Urinary bladder (tissue), 4 donors: ENCODE measurements around the gene GAN. TPM values are rescaled to one million over a fixed set of nuclear protein-coding genes. Genes with fewer than 3 reads are reported as not detected.

ENCODE experiments used
- DNase-seq: peaks from one replicate; pipeline ENCODE4 v3.0.0-alpha.2; 2015; ENCODE audit errors: extremely low spot score
- H3K27ac ChIP-seq: one replicate; pipeline ENCODE4 v1.5.1; 2013; ENCODE audit warnings: low read depth, mild to moderate bottlenecking, moderate library complexity
- H3K36me3 ChIP-seq: one replicate; pipeline ENCODE4 v1.6.1; 2013; ENCODE audit warnings: mild to moderate bottlenecking, moderate library complexity; ENCODE audit not compliant: insufficient read depth
- H3K4me1 ChIP-seq: one replicate; pipeline ENCODE4 v1.6.1; 2013; ENCODE audit warnings: mild to moderate bottlenecking, moderate library complexity; ENCODE audit not compliant: insufficient read depth
- H3K4me3 ChIP-seq: one replicate; pipeline ENCODE4 v1.5.1; 2013; ENCODE audit warnings: low read depth, low read length
- WGBS: extraction: QIAGEN DNeasy Blood & Tissue Kit; methylation state at CpG from one replicate; pipeline ENCODE4 v1.1.7; 2013; 5-methylcytosine and 5-hydroxymethylcytosine counted together
- polyA plus RNA-seq: library from polyadenylated mRNA; stranded (reverse); fragments of 200-250 nt; gene quantifications from one replicate; pipeline ENCODE4 v1.2.3, GENCODE V29; 2013
- total RNA-seq: library from RNA; depleted of rRNA; stranded (reverse); fragments of >200 nt; gene quantifications from one replicate; pipeline ENCODE4 v1.2.3, GENCODE V29; 2014
- donor health status: healthy with polysubstance abuse.
- donor health status: healthy.

Gene GAN, protein sequence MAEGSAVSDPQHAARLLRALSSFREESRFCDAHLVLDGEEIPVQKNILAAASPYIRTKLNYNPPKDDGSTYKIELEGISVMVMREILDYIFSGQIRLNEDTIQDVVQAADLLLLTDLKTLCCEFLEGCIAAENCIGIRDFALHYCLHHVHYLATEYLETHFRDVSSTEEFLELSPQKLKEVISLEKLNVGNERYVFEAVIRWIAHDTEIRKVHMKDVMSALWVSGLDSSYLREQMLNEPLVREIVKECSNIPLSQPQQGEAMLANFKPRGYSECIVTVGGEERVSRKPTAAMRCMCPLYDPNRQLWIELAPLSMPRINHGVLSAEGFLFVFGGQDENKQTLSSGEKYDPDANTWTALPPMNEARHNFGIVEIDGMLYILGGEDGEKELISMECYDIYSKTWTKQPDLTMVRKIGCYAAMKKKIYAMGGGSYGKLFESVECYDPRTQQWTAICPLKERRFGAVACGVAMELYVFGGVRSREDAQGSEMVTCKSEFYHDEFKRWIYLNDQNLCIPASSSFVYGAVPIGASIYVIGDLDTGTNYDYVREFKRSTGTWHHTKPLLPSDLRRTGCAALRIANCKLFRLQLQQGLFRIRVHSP
- total RNA-seq (13.2 TPM), polyA plus RNA-seq (1.1 TPM)

DNA sequence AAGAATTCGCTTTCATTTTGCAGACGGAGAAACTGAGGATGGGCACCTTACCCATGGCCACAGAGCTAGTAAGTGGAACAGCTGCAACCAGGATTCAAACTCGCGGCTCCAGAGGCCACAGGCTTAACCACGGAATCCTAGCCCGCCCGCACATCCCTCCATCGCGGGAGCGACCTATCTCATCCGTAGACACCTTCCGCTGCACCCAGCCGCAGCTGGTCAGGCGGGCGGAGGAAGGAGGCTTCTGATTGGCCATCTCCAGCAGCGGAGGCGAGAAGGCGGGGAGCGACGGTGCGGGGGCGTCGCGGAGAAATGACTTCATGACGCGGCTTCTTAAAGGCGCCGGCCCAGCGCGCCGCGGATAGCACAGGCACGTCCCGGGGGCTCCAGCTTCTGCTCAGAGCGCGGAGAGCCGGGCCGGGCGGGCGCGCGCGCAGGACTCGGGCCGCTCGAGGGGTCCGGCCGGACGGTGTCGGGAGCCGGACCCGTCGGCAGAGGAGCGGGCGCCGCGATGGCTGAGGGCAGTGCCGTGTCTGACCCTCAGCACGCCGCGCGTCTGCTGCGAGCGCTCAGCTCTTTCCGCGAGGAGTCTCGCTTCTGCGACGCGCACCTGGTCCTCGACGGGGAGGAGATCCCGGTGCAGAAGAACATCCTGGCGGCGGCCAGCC is at the start of gene GAN:
GAN (plus strand) TSS at position 360 of the 668 bp plus-strand sequence; CDS start at position 512, 152 bp downstream.
- peak within 1 kb of the TSS; percentile 97 for H3K4me3 ChIP-seq
- peaks cover 1% of the 10 kb centered on the region for H3K4me1 ChIP-seq
- peak within 1 kb of the TSS; percentile 95 for H3K27ac ChIP-seq
- no peaks in the 10 kb centered on the region for H3K36me3 ChIP-seq
- peak; percentile 89 for DNase-seq
- WGBS, result under 1% methylated on average over 75 of the region's 75 CpGs

DNA sequence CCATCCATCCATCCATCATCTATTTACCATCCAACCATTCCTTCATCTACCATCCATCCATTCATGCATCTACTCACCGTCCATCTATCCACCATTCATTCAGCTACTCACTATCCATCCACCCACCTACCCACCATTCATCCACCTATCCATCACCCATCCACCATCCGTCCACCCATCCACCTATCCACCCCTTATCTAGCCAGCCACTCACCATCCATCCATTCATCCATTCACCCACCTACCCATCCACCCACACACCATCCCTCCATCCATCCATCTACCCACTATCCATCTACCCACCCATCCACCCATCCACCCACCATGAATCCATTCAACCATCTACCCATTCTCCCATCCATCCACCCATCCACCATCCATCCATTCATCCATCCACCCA is 49.7 kb upstream of the GAN start:
- H3K36me3 ChIP-seq, result no peaks in the 10 kb centered on the region
- H3K4me3 ChIP-seq, result no peak overlapping the region
- no peak overlapping the region for H3K27ac ChIP-seq
- no peak for DNase-seq
- WGBS, result 98% methylated on average over 2 of the region's 2 CpGs
- no peaks in the 10 kb centered on the region for H3K4me1 ChIP-seq

GRCh38 chr16:81265658-81266451 is 48.9 kb upstream of the GAN start:
- Histone ChIP-seq H3K36me3 (no peaks in the 10 kb centered on the region), H3K4me3 (no peak overlapping the region), H3K4me1 (no peaks in the 10 kb centered on the region), H3K27ac (no peak overlapping the region)
- 48% methylated on average over 5 of the region's 5 CpGs for WGBS
- DNase-seq, result no peak

DNA sequence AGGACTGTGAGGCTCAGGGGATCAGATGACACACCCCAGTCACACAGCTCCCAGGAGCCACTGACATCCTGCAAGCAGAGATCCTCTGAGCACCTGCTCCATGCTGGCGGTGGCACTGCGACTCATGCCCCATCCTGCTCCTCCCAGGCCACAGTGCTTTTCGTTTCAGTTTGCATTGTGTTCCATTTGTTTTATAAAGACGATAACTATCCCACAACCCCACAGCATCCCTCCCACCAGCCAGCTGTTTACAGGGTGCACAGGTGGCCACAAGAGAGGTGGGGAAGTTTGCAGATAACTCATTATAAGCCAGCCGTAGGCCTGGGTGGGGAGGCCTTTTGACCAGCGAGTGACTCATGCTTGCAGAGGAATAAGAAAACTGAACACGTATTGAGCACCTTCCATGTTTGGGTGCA is 48.1 kb upstream of the GAN start:
- WGBS, result 66% methylated on average over 7 of the region's 7 CpGs
- H3K27ac ChIP-seq, result no peak overlapping the region

GRCh38 chr16:81268509-81268908 is 46.3 kb upstream of the GAN start:
- Histone ChIP-seq H3K4me3 (no peak overlapping the region), H3K27ac (no peak overlapping the region), H3K4me1 (no peaks in the 10 kb centered on the region), H3K36me3 (no peaks in the 10 kb centered on the region)
- DNase-seq, result no peak
- 95% methylated on average over 5 of the region's 5 CpGs for WGBS

More for the DNA sequence above, 48.1 kb upstream of the GAN start:
- DNase-seq, result no peak
- Histone ChIP-seq H3K4me3 (no peak overlapping the region), H3K4me1 (no peaks in the 10 kb centered on the region), H3K36me3 (no peaks in the 10 kb centered on the region)

- peaks cover 2% of the 10 kb centered on the region for H3K4me1 ChIP-seq
- H3K4me3 ChIP-seq, result no peak overlapping the region
- no peaks in the 10 kb centered on the region for H3K36me3 ChIP-seq
- 36% methylated on average over 10 of the region's 10 CpGs for WGBS
- DNase-seq, result no peak
- no peak overlapping the region for H3K27ac ChIP-seq
These were observed 41.4 kb upstream of the GAN start for GRCh38 chr16:81273223-81273950.

GRCh38 chr16:81275064-81275532 is 39.7 kb upstream of the GAN start:
- H3K4me3 ChIP-seq, result no peak overlapping the region
- H3K36me3 ChIP-seq, result no peaks in the 10 kb centered on the region
- H3K27ac ChIP-seq, result no peak overlapping the region
- no peak for DNase-seq
- peaks cover 2% of the 10 kb centered on the region for H3K4me1 ChIP-seq
- 79% methylated on average over 9 of the region's 9 CpGs for WGBS

DNA sequence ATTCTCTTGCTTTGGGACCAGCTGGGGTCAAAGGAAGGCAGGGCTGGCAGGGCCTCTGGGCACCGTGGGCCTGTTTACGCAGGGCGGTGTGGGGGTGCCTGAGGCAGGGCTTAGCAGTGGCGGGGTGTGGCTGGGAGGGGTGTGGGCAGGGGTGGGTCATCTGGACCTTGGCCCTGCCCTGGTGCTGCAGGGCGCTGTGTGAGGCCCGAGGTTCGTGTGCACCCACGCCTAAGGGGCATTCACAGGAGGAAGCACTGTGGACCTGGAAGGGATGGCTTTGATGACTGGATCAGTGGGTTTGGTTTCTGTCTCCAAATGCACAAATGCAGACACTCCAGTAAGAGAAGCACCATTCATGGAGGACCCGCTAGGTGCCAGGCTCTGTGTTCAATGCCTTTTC is 39.0 kb upstream of the GAN start:
- no peak overlapping the region for H3K27ac ChIP-seq
- 91% methylated on average over 9 of the region's 9 CpGs for WGBS
- H3K4me3 ChIP-seq, result no peak overlapping the region
- H3K36me3 ChIP-seq, result no peaks in the 10 kb centered on the region
- peaks cover 2% of the 10 kb centered on the region for H3K4me1 ChIP-seq
- no peak for DNase-seq

- H3K4me1 ChIP-seq, result peaks cover 2% of the 10 kb centered on the region
- no peak for DNase-seq
- no peaks in the 10 kb centered on the region for H3K36me3 ChIP-seq
- H3K4me3 ChIP-seq, result no peak overlapping the region
- WGBS, result 90% methylated on average over 3 of the region's 3 CpGs
- H3K27ac ChIP-seq, result no peak overlapping the region
These were observed 38.4 kb upstream of the GAN start for GRCh38 chr16:81276323-81276722.

GRCh38 chr16:81277541-81278080 is 37.2 kb upstream of the GAN start:
- 70% methylated on average over 6 of the region's 6 CpGs for WGBS
- DNase-seq, result peak; percentile 73
- Histone ChIP-seq H3K4me3 (no peak overlapping the region), H3K36me3 (no peaks in the 10 kb centered on the region), H3K27ac (no peak overlapping the region), H3K4me1 (peaks cover 2% of the 10 kb centered on the region)

DNA sequence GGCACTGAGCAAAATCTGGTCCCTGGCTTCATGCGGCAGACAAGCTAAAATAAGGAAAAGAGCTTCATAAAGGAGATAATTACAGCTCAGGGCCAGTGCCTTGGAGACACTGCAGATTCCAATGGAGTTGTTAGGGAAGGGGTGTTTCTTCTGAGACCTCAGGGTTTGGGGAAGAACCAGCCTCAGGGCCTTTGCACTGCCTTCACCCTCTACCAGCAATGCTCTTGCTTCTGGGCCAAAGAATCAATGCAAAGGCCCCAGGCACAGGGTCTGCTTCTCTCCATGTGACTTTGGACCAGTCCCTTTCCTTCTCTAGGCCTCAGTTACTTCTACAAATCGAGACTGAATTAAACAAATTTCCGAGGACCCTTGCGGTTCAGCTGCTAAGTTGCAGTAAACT is 36.2 kb upstream of the GAN start:
- no peak for DNase-seq
- peaks cover 2% of the 10 kb centered on the region for H3K4me1 ChIP-seq
- 94% methylated on average over 4 of the region's 4 CpGs for WGBS

GRCh38 chr16:81279392-81279791 is 35.4 kb upstream of the GAN start:
- WGBS, result 55% methylated on average over 4 of the region's 4 CpGs
- Histone ChIP-seq H3K4me1 (peaks cover 2% of the 10 kb centered on the region), H3K27ac (no peak overlapping the region), H3K4me3 (no peak overlapping the region), H3K36me3 (no peaks in the 10 kb centered on the region)
- DNase-seq, result no peak

More for the DNA sequence above, 36.2 kb upstream of the GAN start:
- no peaks in the 10 kb centered on the region for H3K36me3 ChIP-seq
- no peak overlapping the region for H3K27ac ChIP-seq
- H3K4me3 ChIP-seq, result no peak overlapping the region
